ENCODE results near the gene PANX1. TPM values are rescaled to one million over a fixed set of nuclear protein-coding genes. Genes with fewer than 3 reads are reported as not detected.
A peak's percentile ranks its signal among the peaks of the same experiment; 100 is the strongest.

PANX1 gene
- total RNA-seq, 1 experiment from 2014 or later = 22.9 TPM

DNA sequence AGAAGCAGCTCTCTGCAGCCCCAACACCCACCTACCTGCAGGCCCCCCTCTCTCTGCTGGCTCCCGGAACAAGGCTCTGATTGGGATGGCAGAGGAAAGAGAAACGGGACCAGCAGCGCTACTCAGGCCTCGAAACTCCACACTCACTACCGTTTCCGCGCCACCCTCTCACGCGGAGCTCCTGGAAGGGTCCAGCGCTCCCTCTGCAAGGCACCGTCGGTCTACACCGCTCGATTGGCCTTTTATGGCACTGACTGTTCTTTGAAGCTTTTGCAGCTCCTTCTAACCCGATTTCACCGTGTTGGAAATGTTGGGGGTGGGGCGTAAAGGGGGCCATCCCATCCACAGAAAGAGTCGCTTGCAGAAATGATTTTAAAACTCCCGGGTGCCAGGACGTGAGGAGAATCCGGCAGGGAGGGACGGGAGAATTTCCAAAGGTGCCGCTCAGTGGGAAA is 323 bp upstream of the PANX1 start:
- no peak overlapping the region for H3K4me3 Mint-ChIP-seq
- H3K9me3 Mint-ChIP-seq = peaks cover 20% of the 10 kb centered on the region
- peaks cover 29% of the 10 kb centered on the region for H3K4me1 Mint-ChIP-seq
- ATAC-seq = peak; percentile 40
- CTCF ChIA-PET = interaction anchor here (0.7 to 3.0 kb wide), 10 partner anchors 9 to 233 kb away, joined by 3 to 17 read pairs (median 4); no protein-coding TSS in a partner anchor
- peak overlapping the region; percentile 90 for H3K27ac Mint-ChIP-seq
- peaks cover 26% of the 10 kb centered on the region for H3K36me3 Mint-ChIP-seq
- peak; percentile 46 for DNase-seq (ENCODE audit: low spot score)
- no peaks in the 10 kb centered on the region; the same call in 1 of the 2 replicates for H3K27me3 Mint-ChIP-seq (ENCODE audit: low read depth)
- POLR2A ChIA-PET = interaction anchor here (0.7 to 3.0 kb wide), 8 partner anchors 9 to 387 kb away, joined by 3 to 11 read pairs (median 4); partner anchors contain the start of genes C11orf54, MED17 and TAF1D
- TF ChIP-seq CREM (CRISPR knock-in tag; IDR thresholded peaks at IDR 0.05) (no peak), ZNF121 (CRISPR knock-in tag; IDR thresholded peaks at IDR 0.05) (no peak), SP1 (CRISPR knock-in tag; conservative IDR thresholded peaks at IDR 0.05) (no peak), MAX (CRISPR knock-in tag; IDR thresholded peaks at IDR 0.05) (peak; percentile 57), STAT6 (CRISPR knock-in tag; conservative IDR thresholded peaks at IDR 0.05; ENCODE audit: low read depth) (no peak), TP53 (CRISPR knock-in tag; IDR thresholded peaks at IDR 0.05) (0 out of 2 replicates have a peak, but pooled peaks have one; percentile 12), FOXP4 (CRISPR knock-in tag; IDR thresholded peaks at IDR 0.05) (no peak), ZNF416 (CRISPR knock-in tag; IDR thresholded peaks at IDR 0.05) (no peak), CREB1 (CRISPR knock-in tag; IDR thresholded peaks at IDR 0.05) (no peak), ATF3 (CRISPR knock-in tag; conservative IDR thresholded peaks at IDR 0.05) (no peak)
- TF ChIP-seq, protein P1, sequence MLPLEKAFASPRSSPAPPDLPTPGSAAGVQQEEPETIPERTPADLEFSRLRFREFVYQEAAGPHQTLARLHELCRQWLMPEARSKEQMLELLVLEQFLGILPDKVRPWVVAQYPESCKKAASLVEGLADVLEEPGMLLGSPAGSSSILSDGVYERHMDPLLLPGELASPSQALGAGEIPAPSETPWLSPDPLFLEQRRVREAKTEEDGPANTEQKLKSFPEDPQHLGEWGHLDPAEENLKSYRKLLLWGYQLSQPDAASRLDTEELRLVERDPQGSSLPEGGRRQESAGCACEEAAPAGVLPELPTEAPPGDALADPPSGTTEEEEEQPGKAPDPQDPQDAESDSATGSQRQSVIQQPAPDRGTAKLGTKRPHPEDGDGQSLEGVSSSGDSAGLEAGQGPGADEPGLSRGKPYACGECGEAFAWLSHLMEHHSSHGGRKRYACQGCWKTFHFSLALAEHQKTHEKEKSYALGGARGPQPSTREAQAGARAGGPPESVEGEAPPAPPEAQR (CRISPR knock-in tag; IDR thresholded peaks at IDR 0.05) = no peak
- TF ChIP-seq, protein P2, sequence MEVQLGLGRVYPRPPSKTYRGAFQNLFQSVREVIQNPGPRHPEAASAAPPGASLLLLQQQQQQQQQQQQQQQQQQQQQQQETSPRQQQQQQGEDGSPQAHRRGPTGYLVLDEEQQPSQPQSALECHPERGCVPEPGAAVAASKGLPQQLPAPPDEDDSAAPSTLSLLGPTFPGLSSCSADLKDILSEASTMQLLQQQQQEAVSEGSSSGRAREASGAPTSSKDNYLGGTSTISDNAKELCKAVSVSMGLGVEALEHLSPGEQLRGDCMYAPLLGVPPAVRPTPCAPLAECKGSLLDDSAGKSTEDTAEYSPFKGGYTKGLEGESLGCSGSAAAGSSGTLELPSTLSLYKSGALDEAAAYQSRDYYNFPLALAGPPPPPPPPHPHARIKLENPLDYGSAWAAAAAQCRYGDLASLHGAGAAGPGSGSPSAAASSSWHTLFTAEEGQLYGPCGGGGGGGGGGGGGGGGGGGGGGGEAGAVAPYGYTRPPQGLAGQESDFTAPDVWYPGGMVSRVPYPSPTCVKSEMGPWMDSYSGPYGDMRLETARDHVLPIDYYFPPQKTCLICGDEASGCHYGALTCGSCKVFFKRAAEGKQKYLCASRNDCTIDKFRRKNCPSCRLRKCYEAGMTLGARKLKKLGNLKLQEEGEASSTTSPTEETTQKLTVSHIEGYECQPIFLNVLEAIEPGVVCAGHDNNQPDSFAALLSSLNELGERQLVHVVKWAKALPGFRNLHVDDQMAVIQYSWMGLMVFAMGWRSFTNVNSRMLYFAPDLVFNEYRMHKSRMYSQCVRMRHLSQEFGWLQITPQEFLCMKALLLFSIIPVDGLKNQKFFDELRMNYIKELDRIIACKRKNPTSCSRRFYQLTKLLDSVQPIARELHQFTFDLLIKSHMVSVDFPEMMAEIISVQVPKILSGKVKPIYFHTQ (CRISPR knock-in tag; IDR thresholded peaks at IDR 0.05) = 0 out of 2 replicates have a peak, but pooled peaks have one; percentile 40
- TF ChIP-seq, protein P3, sequence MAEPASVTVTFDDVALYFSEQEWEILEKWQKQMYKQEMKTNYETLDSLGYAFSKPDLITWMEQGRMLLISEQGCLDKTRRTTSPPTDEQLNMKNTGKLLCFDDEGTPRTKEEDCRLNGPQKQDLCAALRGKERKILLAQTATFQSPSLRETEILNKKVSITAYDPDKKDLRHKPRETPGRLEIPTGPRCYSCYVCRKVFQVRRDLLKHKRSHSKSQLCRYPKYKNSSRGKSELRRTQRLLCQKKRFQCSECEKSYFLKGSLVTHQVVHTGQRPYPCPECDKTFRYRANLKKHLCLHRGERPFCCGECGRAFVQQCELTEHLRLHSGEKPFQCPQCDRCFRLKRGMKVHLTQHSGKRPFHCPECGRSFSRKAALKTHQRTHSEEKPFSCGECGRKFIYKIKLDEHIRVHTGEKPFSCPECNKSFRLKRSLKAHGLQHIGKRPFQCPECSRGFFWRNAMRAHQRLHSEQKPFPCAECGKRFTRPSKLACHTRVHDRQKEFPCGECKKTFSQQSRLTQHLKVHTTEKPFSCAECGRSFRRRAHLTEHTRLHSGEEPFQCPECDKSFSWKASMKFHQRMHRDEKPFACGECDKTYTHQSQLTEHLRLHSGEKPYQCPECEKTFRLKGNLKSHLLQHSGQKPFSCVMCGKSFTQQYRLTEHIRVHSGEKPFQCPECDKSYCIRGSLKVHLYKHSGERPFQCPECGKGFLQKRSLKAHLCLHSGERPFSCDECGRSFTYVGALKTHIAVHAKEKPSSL (CRISPR knock-in tag; conservative IDR thresholded peaks at IDR 0.05) = no peak
- TF ChIP-seq, protein P4, sequence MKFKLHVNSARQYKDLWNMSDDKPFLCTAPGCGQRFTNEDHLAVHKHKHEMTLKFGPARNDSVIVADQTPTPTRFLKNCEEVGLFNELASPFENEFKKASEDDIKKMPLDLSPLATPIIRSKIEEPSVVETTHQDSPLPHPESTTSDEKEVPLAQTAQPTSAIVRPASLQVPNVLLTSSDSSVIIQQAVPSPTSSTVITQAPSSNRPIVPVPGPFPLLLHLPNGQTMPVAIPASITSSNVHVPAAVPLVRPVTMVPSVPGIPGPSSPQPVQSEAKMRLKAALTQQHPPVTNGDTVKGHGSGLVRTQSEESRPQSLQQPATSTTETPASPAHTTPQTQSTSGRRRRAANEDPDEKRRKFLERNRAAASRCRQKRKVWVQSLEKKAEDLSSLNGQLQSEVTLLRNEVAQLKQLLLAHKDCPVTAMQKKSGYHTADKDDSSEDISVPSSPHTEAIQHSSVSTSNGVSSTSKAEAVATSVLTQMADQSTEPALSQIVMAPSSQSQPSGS (CRISPR knock-in tag; IDR thresholded peaks at IDR 0.05; ENCODE audit: borderline replicate concordance, low read depth) = no peak
- TF ChIP-seq, protein P5, sequence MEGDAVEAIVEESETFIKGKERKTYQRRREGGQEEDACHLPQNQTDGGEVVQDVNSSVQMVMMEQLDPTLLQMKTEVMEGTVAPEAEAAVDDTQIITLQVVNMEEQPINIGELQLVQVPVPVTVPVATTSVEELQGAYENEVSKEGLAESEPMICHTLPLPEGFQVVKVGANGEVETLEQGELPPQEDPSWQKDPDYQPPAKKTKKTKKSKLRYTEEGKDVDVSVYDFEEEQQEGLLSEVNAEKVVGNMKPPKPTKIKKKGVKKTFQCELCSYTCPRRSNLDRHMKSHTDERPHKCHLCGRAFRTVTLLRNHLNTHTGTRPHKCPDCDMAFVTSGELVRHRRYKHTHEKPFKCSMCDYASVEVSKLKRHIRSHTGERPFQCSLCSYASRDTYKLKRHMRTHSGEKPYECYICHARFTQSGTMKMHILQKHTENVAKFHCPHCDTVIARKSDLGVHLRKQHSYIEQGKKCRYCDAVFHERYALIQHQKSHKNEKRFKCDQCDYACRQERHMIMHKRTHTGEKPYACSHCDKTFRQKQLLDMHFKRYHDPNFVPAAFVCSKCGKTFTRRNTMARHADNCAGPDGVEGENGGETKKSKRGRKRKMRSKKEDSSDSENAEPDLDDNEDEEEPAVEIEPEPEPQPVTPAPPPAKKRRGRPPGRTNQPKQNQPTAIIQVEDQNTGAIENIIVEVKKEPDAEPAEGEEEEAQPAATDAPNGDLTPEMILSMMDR (IDR thresholded peaks at IDR 0.05) = no peak

All from WTC11 (cell line).